GM12878 (cell line): ENCODE data around the gene PATL1. TPM values are rescaled to one million over a fixed set of nuclear protein-coding genes. Genes with fewer than 3 reads are reported as not detected.
"Not testable (repeated sequence)": the region's sequence is repeated elsewhere in the genome, so short reads cannot be mapped to it uniquely, and the experiment has no call there.

Source experiments
- ATAC-seq: fragments of 200-7000 bp; cut with Tn5 transposase; 3 replicates; pipeline ENCODE4 v1.9.1; 2020; ENCODE audit warnings: mild to moderate bottlenecking, moderate library complexity
- BruUV-seq: library from RNA; stranded (reverse); fragments of 400-500 nt; replicated peaks from 2 replicates; lab custom pipeline; 2021; lab: Mats Ljungman, UMichigan
- CTCF ChIA-PET: fragments of 300-600 bp; sonication (Branson Sonifier 250); formaldehyde crosslinking; extraction: SDS; loops from one replicate; lab custom pipeline; 2021; ENCODE audit warnings: inconsistent platforms; lab: Yijun Ruan, JAX
- POLR2A ChIA-PET: fragments of 350-600 bp; formaldehyde crosslinking; extraction: SDS; loops from one replicate; lab custom pipeline; 2021; ENCODE audit warnings: inconsistent platforms; lab: Charles Lee
- RAD21 ChIA-PET: fragments of 300-600 bp; sonication (Branson Sonifier 250); formaldehyde crosslinking; loops from one replicate; lab custom pipeline; 2023; ENCODE audit warnings: antibody characterized with exemption; ENCODE audit not compliant: unreplicated experiment; lab: Charles Lee
- SMC1A ChIA-PET: fragments of 300-600 bp; sonication (Branson Sonifier 250); formaldehyde crosslinking; loops from one replicate; lab custom pipeline; 2023; ENCODE audit not compliant: unreplicated experiment, uncharacterized antibody; lab: Charles Lee
- DNase-seq: peaks from one replicate; pipeline ENCODE4 v3.0.0-alpha.2; 2011; ENCODE audit warnings: low read depth, low spot score
- FAIRE-seq: peaks from 3 replicates; lab custom pipeline; 2011; peaks lifted over from hg19 to GRCh38; lab: Jason Lieb, UNC
- H2AFZ ChIP-seq: 2 replicates; pipeline ENCODE4 v1.6.0; 2011; ENCODE audit warnings: low read depth, low read length, control low read depth; ENCODE audit not compliant: control insufficient read depth
- H3K27ac ChIP-seq: 2 replicates; pipeline ENCODE4 v1.5.1; 2011; ENCODE audit warnings: control low read depth; ENCODE audit not compliant: control insufficient read depth, insufficient read depth
- H3K27me3 ChIP-seq, 2 experiments: replicated peaks in 1 of 2; 2 replicates each; pipeline versions ENCODE4 v1.6.0 to v1.6.1; 2011; ENCODE audit warnings: low read length in 1 of 2; ENCODE audit not compliant: control insufficient read depth in 2 of 2, insufficient read depth in 2 of 2
- H3K36me3 ChIP-seq, 2 experiments: 2 replicates each; pipeline ENCODE4 v1.5.1; 2011; ENCODE audit warnings: low read length in 1 of 2; ENCODE audit not compliant: control insufficient read depth in 2 of 2, insufficient read depth in 2 of 2
- H3K4me1 ChIP-seq: 2 replicates; pipeline ENCODE4 v1.6.1; 2011; ENCODE audit warnings: mild to moderate bottlenecking, low read length, moderate library complexity, mixed read lengths; ENCODE audit not compliant: control insufficient read depth, insufficient read depth
- H3K4me2 ChIP-seq: 2 replicates; pipeline ENCODE4 v1.6.0; 2011; ENCODE audit warnings: control low read depth; ENCODE audit not compliant: control insufficient read depth, insufficient read depth
- H3K4me3 ChIP-seq: fragments of 200-600 bp; sonication (generic); 2 replicates; pipeline ENCODE4 v1.5.1; 2016
- H3K79me2 ChIP-seq: 2 replicates; pipeline ENCODE4 v1.6.0; 2011; ENCODE audit warnings: low read length; ENCODE audit not compliant: control insufficient read depth, insufficient read depth
- H3K9ac ChIP-seq: 2 replicates; pipeline ENCODE4 v1.8.0; 2011; ENCODE audit warnings: low read length, control low read depth, mixed read lengths; ENCODE audit not compliant: control insufficient read depth, insufficient read depth
- H3K9me3 ChIP-seq: replicated peaks from 3 replicates; pipeline ENCODE4 v1.5.1; 2011; ENCODE audit warnings: mild to moderate bottlenecking, low read length; ENCODE audit not compliant: control insufficient read depth, insufficient read depth
- H4K20me1 ChIP-seq: 2 replicates; pipeline ENCODE4 v1.6.0; 2011; ENCODE audit not compliant: control insufficient read depth, insufficient read depth
- ESRRA ChIP-seq: IDR thresholded peaks from 2 replicates; pipeline ENCODE4 v1.6.1; 2012; ENCODE audit warnings: mild to moderate bottlenecking, low read length, improper control_type of control experiment
- LARP7 ChIP-seq: fragments of 450-650 bp; IDR thresholded peaks from 2 replicates; pipeline ENCODE4 v1.6.1; 2017; ENCODE audit warnings: mild to moderate bottlenecking
- RAD21 ChIP-seq: IDR thresholded peaks from 2 replicates; pipeline ENCODE4 v1.6.1; 2011; ENCODE audit warnings: mild to moderate bottlenecking, low read depth, low read length, moderate library complexity; ENCODE audit not compliant: insufficient read depth
- WGBS: methylation state at CpG from one replicate; pipeline ENCODE4 v1.1.6; 2016; ENCODE audit warnings: low lambda C conversion rate; ENCODE audit not compliant: insufficient replicate concordance, insufficient coverage; ENCODE audit errors: missing lambda C conversion rate; 5-methylcytosine and 5-hydroxymethylcytosine counted together
- in situ Hi-C: fragments of 300-500 bp; cut with MboI; formaldehyde crosslinking; loops from 9 replicates; pipeline ENCODE4 v1.14.3; 2018; ENCODE audit warnings: mixed read lengths
- intact Hi-C: fragments of 100-400 bp; cut with micrococcal nuclease; formaldehyde crosslinking; loops from one replicate; pipeline ENCODE4 v1.14.2; 2022; ENCODE audit not compliant: unreplicated experiment
- polyA plus RNA-seq, 11 experiments: library from polyadenylated mRNA; depleted of rRNA in 4 of 11; unstranded in 6 of 11; stranded (reverse) in 5 of 11; fragments of >200 nt; fragmentation: Nextera tagmentation in 4 of 11; fragmentation: Illumina TruSeq in 1 of 11; extraction: Ambion mirVana in 4 of 11; extraction: Trizol in 1 of 11; gene quantifications; 1 replicate in 1 of 11; 2 replicates in 10 of 11; pipeline versions ENCODE4 v1.2.1 to v1.2.3, GENCODE V29; 2011 to 2016; ENCODE audit warnings: inconsistent platforms in 2 of 11, missing spikeins in 2 of 11, low read depth in 1 of 11
- total RNA-seq, 4 experiments: library from RNA; depleted of rRNA in 3 of 4; stranded (reverse); fragments of >200 nt in 3 of 4; fragmentation: Illumina TruSeq in 1 of 4; extraction: Trizol in 1 of 4; gene quantifications; 2 replicates each; pipeline versions ENCODE4 v1.2.1 to v1.2.3, GENCODE V29; 2013 to 2021

The PATL1 gene
- total and polyA plus RNA-seq, 10 of the 15 experiments (the other 5 are each of a cell fraction or from before 2014, with no cell fraction given) = 5.3 to 62.0 (median 14.9) TPM

DNA sequence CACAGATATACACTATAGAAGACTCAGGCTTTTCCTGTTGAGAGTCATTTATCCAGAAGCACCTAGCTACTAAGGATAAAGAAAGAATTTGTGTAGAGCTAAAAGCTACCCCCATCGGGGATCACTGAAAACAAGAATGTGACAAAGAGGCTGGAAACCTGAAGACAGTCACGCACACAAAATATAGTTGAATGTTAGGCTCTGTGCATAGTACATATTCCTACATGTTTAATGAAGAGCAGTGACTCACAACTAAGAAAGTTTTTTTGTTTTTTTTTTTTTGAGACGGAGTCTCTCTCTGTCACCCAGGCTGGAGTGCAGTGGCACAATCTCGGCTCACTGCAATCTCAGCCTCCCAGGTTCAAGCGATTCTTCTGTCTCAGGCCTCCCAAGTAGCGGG, 36.5 kb upstream of the PATL1 start:
- Histone ChIP-seq H3K4me3 (no peak overlapping the region), H3K9me3 (no peaks in the 10 kb centered on the region), H2AFZ (no peak overlapping the region), H3K79me2 (no peaks in the 10 kb centered on the region), H3K4me2 (no peak overlapping the region), H3K27me3 (no peaks in the 10 kb centered on the region), H3K4me1 (no peaks in the 10 kb centered on the region), H4K20me1 (no peaks in the 10 kb centered on the region), H3K36me3 (no peaks in the 10 kb centered on the region), H3K9ac (no peak overlapping the region), H3K27ac (no peak overlapping the region)
- FAIRE-seq = no peak
- TF ChIP-seq RAD21 = no peak
- TF ChIP-seq LARP7 = no peak
- TF ChIP-seq ESRRA = no peak
- ChIA-PET SMC1A (no interaction called here), RAD21 (no interaction called here), CTCF (no interaction called here), POLR2A (no interaction called here)
- no peak for DNase-seq
- WGBS = 84% methylated on average over 6 of the region's 6 CpGs
- intact Hi-C loops = no loop called here
- in situ Hi-C loops = no loop called here
- ATAC-seq = no peak
- BruUV-seq = no TSS peak

DNA sequence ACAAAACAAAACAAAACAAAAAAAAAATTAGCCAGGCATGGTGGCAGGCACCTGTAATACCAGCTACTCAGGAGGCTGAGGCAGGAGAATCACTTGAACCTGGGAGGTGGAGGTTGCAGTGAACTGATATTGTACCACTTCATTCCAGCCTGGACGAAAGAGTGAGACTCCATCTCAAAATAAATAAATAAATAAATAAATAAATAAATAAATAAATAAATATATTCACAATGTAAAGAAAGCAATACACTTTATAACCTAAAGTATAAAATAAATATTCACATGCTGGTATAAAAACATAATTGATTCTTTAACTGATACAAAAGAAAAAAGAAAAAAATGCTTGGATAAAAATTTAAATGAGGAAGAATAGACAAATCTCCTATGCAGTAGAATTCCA, 34.7 kb upstream of the PATL1 start:
- FAIRE-seq, H3K36me3 ChIP-seq, in situ Hi-C loops, intact Hi-C loops, SMC1A ChIA-PET, H4K20me1 ChIP-seq, H3K79me2 ChIP-seq, H3K9ac ChIP-seq, RAD21 ChIA-PET, POLR2A ChIA-PET, H2AFZ ChIP-seq, H3K27me3 ChIP-seq, H3K9me3 ChIP-seq, BruUV-seq, DNase-seq, H3K4me1 ChIP-seq, ATAC-seq, H3K4me3 ChIP-seq, H3K27ac ChIP-seq, H3K4me2 ChIP-seq: not testable (repeated sequence)
- 5% methylated on average over 1 of the region's 1 CpG for WGBS
- CTCF ChIA-PET = interaction anchor here (0.7 kb wide), 1 partner anchor 100 kb away, joined by 3 read pairs; no protein-coding TSS in a partner anchor

DNA sequence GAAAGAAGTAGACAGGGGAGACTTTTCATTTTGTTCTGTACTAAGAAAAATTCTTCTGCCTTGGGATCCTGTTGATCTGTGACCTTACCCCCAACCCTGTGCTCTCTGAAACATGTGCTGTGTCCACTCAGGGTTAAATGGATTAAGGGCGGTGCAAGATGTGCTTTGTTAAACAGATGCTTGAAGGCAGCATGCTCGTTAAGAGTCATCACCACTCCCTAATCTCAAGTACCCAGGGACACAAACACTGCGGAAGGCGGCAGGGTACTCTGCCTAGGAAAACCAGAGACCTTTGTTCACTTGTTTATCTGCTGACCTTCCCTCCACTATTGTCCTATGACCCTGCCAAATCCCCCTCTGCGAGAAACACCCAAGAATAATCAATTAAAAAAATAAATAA, 31.3 kb upstream of the PATL1 start:
- not testable (repeated sequence) for BruUV-seq

More for the DNA sequence above, 31.3 kb upstream of the PATL1 start:
- H2AFZ ChIP-seq, POLR2A ChIA-PET, H3K9ac ChIP-seq, H3K79me2 ChIP-seq, H3K4me3 ChIP-seq, DNase-seq, H3K4me2 ChIP-seq, FAIRE-seq, intact Hi-C loops, H3K27ac ChIP-seq, H3K36me3 ChIP-seq, H3K27me3 ChIP-seq, H3K4me1 ChIP-seq, CTCF ChIA-PET, SMC1A ChIA-PET, ATAC-seq, in situ Hi-C loops, H4K20me1 ChIP-seq, RAD21 ChIA-PET, H3K9me3 ChIP-seq: not testable (repeated sequence)
- 51% methylated on average over 4 of the region's 5 CpGs for WGBS
